ENCODE measurements around the gene FBXO33. TPM values are rescaled to one million over a fixed set of nuclear protein-coding genes. Genes with fewer than 3 reads are reported as not detected.

Gene FBXO33
- total RNA-seq, 1 donor from 2014 or later, result 11.3 TPM

GRCh38 chr14:39376667-39377403, 55.4 kb downstream of the FBXO33 start:
- Histone ChIP-seq H3K27me3 (ENCODE audit: control insufficient read depth, insufficient read depth, low read length) (no peaks in the 10 kb centered on the region), H3K4me3 (ENCODE audit: low read depth, low read length) (no peak overlapping the region), H3K36me3 (ENCODE audit: control insufficient read depth, insufficient read depth, low read length) (no peaks in the 10 kb centered on the region)
- DNase-seq (ENCODE audit: low read depth) (no peak), FAIRE-seq (no peak)
- TF ChIP-seq CTCF (IDR thresholded peaks at IDR 0.05; ENCODE audit: insufficient read depth, low read length, severe bottlenecking), result no peak

GRCh38 chr14:39374851-39375250, 57.4 kb downstream of the FBXO33 start:
- DNase-seq (ENCODE audit: low read depth), result peak; percentile 67
- Histone ChIP-seq H3K36me3 (ENCODE audit: control insufficient read depth, insufficient read depth, low read length) (peaks cover 2% of the 10 kb centered on the region), H3K27me3 (ENCODE audit: control insufficient read depth, insufficient read depth, low read length) (no peaks in the 10 kb centered on the region), H3K4me3 (ENCODE audit: low read depth, low read length) (no peak overlapping the region)
- no peak for TF ChIP-seq CTCF (IDR thresholded peaks at IDR 0.05; ENCODE audit: insufficient read depth, low read length, severe bottlenecking)
- no peak for FAIRE-seq

- H3K36me3 ChIP-seq (ENCODE audit: control insufficient read depth, insufficient read depth, low read length), result peaks cover 2% of the 10 kb centered on the region
- TF ChIP-seq CTCF (IDR thresholded peaks at IDR 0.05; ENCODE audit: insufficient read depth, low read length, severe bottlenecking), result no peak
- no peak for DNase-seq (ENCODE audit: low read depth)
- FAIRE-seq, result no peak
- no peak overlapping the region for H3K4me3 ChIP-seq (ENCODE audit: low read depth, low read length)
- H3K27me3 ChIP-seq (ENCODE audit: control insufficient read depth, insufficient read depth, low read length), result no peaks in the 10 kb centered on the region
Measured at GRCh38 chr14:39372656-39373055, 59.6 kb downstream of the FBXO33 start.

- TF ChIP-seq CTCF (IDR thresholded peaks at IDR 0.05; ENCODE audit: insufficient read depth, low read length, severe bottlenecking), result no peak
- no peaks in the 10 kb centered on the region for H3K27me3 ChIP-seq (ENCODE audit: control insufficient read depth, insufficient read depth, low read length)
- peaks cover 2% of the 10 kb centered on the region for H3K36me3 ChIP-seq (ENCODE audit: control insufficient read depth, insufficient read depth, low read length)
- FAIRE-seq (no peak), DNase-seq (ENCODE audit: low read depth) (no peak)
- H3K4me3 ChIP-seq (ENCODE audit: low read depth, low read length), result no peak overlapping the region
Measured at GRCh38 chr14:39370415-39370814, 61.8 kb downstream of the FBXO33 start.

GRCh38 chr14:39369029-39369428, 63.2 kb downstream of the FBXO33 start:
- Histone ChIP-seq H3K27me3 (ENCODE audit: control insufficient read depth, insufficient read depth, low read length) (no peaks in the 10 kb centered on the region), H3K36me3 (ENCODE audit: control insufficient read depth, insufficient read depth, low read length) (peaks cover 2% of the 10 kb centered on the region), H3K4me3 (ENCODE audit: low read depth, low read length) (no peak overlapping the region)
- FAIRE-seq, result no peak
- DNase-seq (ENCODE audit: low read depth), result no peak
- TF ChIP-seq CTCF (IDR thresholded peaks at IDR 0.05; ENCODE audit: insufficient read depth, low read length, severe bottlenecking), result no peak
